Mucosa of descending colon (tissue), 3 donors: ENCODE data around the gene MRPL53. TPM values are rescaled to one million over a fixed set of nuclear protein-coding genes. Genes with fewer than 3 reads are reported as not detected.

ENCODE experiments used
- ATAC-seq: fragments of 200-7000 bp; cut with Tn5 transposase; one replicate; pipeline ENCODE4 v1.9.1; 2020; ENCODE audit warnings: mild to moderate bottlenecking, moderate library complexity
- DNase-seq, 3 donors: peaks; one replicate each; pipeline ENCODE4 v3.0.0-alpha.2; 2020
- H3K36me3 ChIP-seq: fragments of 200-600 bp; one replicate; pipeline ENCODE4 v1.8.0; 2021; ENCODE audit warnings: low read depth, mild to moderate bottlenecking
- H3K4me1 ChIP-seq: fragments of 200-600 bp; one replicate; pipeline ENCODE4 v1.8.0; 2021; ENCODE audit warnings: low read depth, mild to moderate bottlenecking
- H3K4me3 ChIP-seq: fragments of 200-600 bp; one replicate; pipeline ENCODE4 v1.8.0; 2021; ENCODE audit warnings: mild to moderate bottlenecking
- H3K9me3 ChIP-seq: fragments of 200-600 bp; one replicate; pipeline ENCODE4 v1.8.0; 2021; ENCODE audit warnings: mild to moderate bottlenecking
- intact Hi-C, 2 donors: fragments of 100-400 bp; cut with DNase I in 1 of 2; cut with micrococcal nuclease in 1 of 2; formaldehyde crosslinking; loops; one replicate each; pipeline versions ENCODE4 v1.11.0 to v1.11.1; 2022; cut with DNase I, micrococcal nuclease
- total RNA-seq, 3 donors: library from RNA; stranded (reverse); fragmentation: NEBNext Ultra II Directional in 2 of 3; extraction: Animal tissue kit (Norgen Biotek cat#: 25700) in 2 of 3; gene quantifications; one replicate each; pipeline versions ENCODE4 v1.2.1 to v1.2.4, GENCODE V29; 2021 to 2023
- TF ChIP-seq, protein P1 (sequence below): fragments of 200-600 bp; IDR thresholded peaks from one replicate; pipeline ENCODE4 v1.8.0; 2022; ENCODE audit warnings: antibody characterized with exemption, mild to moderate bottlenecking
- donor health status: DM: no; HTN: no; CAD: no; lungs with moderate emphysema.
- donor health status: DM: no; HTN: no; CAD: no.
- donor health status: DM: no; HTN: yes; CAD: no.

Gene MRPL53
- total RNA-seq, 3 donors from 2014 or later = 48.2 to 63.6 (median 57.1) TPM

DNA sequence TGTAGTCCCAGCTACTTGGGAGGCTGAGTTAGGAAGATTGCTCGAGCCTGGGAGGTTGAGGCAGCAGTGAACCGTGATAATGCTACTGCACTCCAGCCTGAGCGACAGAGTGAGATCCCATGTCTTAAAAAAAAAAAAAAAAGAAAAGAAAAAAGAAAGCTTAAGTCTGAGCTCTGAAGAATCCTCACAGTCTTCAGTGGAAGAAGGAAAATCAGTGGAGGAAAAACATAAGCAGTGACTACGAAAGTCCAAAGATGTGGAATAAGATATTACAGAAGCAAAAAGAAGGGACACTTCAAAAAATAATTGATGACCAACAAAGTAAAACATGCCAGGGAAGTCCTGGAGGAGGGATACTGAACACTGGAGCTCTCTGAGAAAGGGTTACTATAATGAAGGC is 37.8 kb upstream of the MRPL53 start:
- H3K4me3 ChIP-seq = no peak overlapping the region
- TF ChIP-seq, protein P1, sequence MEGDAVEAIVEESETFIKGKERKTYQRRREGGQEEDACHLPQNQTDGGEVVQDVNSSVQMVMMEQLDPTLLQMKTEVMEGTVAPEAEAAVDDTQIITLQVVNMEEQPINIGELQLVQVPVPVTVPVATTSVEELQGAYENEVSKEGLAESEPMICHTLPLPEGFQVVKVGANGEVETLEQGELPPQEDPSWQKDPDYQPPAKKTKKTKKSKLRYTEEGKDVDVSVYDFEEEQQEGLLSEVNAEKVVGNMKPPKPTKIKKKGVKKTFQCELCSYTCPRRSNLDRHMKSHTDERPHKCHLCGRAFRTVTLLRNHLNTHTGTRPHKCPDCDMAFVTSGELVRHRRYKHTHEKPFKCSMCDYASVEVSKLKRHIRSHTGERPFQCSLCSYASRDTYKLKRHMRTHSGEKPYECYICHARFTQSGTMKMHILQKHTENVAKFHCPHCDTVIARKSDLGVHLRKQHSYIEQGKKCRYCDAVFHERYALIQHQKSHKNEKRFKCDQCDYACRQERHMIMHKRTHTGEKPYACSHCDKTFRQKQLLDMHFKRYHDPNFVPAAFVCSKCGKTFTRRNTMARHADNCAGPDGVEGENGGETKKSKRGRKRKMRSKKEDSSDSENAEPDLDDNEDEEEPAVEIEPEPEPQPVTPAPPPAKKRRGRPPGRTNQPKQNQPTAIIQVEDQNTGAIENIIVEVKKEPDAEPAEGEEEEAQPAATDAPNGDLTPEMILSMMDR = no peak
- DNase-seq (no peak), ATAC-seq (no peak)
- peaks cover 33% of the 10 kb centered on the region for H3K4me1 ChIP-seq
- no peaks in the 10 kb centered on the region for H3K9me3 ChIP-seq
- intact Hi-C loops = no loop called here
- no peaks in the 10 kb centered on the region for H3K36me3 ChIP-seq

DNA sequence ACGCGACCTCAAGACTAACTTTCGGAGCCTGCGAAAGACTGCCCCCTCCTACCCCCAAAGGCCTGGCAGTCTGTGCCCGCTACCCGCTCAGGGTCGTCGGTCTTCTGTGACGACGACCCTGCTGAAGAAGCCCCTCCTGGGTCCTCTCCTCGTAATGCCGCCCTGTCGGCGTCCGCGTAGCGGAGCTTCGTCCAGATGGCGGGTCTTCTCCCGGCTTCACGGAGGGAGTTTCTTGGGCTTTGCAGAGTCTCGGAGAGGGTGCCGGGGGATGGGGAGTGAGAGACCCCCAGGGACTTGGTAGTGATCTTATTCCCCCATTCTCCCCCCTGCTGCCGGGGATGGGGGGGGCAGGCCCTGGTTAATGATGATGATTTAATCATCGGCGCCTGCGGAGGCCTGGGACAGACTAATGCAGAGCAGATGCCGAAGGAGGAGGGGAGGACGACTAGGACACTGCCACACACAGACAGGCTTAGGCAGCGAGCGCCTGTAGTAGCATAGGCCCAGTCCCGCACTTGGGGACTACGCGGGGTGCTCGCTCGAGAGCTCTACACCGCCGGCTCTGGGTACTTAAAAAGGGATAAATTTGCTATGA is 35.5 kb upstream of the MRPL53 start:
- H3K4me1 ChIP-seq = peaks cover 34% of the 10 kb centered on the region

DNA sequence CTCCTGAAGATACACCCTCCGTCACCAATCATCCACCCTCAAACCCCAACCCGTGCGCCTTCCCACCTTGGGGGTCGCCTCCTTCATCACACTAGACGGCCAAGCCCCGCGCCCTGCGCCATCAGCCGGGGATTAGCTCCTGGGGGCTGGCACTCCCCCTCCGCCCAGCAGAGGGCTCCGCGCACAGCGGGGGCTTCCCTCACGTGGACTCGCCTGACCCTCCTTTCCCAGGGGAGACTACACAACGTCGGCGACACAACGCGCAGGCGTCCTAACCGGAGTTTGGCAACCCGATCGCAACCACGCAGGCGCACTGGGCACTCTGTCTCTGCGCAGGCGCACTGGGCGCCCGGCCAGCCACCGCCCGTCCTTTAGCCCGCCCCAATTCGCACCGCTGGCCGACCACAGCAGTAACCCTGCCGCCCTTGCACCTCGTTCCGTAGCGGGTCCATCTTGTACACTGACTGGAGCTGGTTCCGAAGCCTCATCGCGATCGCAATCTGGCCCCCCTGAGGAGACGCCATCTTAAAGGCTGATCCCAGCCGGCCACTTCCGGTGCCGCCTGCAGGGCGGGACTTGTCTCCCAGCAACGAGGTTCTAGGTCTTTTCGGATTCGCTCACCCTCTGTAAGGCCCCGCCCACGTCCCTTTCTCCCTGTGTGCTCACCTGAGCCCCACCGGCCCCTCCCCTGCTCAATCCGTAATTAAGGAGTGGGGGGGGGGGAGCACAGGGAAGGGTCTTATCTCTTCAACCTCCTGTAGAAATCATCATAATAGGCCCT is 34.9 kb upstream of the MRPL53 start, which contains the start of gene PCGF1:
Gene PCGF1, minus strand, starts transcription at position 551 of the 781 bp plus-strand sequence. Its CDS starts 27 bp downstream, at position 524.
- Histone ChIP-seq H3K36me3 (no peaks in the 10 kb centered on the region), H3K9me3 (no peaks in the 10 kb centered on the region), H3K4me3 (peak within 1 kb of the TSS; percentile 46), H3K4me1 (peaks cover 34% of the 10 kb centered on the region)
- intact Hi-C loops = no loop called here
- peak; percentile 93 for ATAC-seq
- peak; percentile 100 for DNase-seq
- TF ChIP-seq, protein P1 = no peak

More for the DNA sequence above, 35.5 kb upstream of the MRPL53 start:
- Histone ChIP-seq H3K4me3 (peak overlapping the region; percentile 46), H3K9me3 (no peaks in the 10 kb centered on the region), H3K36me3 (no peaks in the 10 kb centered on the region)
- DNase-seq (peak; percentile 61 to 72 (median 70)), ATAC-seq (peak; percentile 53)
- intact Hi-C loops = no loop called here
- TF ChIP-seq, protein P1 = no peak

DNA sequence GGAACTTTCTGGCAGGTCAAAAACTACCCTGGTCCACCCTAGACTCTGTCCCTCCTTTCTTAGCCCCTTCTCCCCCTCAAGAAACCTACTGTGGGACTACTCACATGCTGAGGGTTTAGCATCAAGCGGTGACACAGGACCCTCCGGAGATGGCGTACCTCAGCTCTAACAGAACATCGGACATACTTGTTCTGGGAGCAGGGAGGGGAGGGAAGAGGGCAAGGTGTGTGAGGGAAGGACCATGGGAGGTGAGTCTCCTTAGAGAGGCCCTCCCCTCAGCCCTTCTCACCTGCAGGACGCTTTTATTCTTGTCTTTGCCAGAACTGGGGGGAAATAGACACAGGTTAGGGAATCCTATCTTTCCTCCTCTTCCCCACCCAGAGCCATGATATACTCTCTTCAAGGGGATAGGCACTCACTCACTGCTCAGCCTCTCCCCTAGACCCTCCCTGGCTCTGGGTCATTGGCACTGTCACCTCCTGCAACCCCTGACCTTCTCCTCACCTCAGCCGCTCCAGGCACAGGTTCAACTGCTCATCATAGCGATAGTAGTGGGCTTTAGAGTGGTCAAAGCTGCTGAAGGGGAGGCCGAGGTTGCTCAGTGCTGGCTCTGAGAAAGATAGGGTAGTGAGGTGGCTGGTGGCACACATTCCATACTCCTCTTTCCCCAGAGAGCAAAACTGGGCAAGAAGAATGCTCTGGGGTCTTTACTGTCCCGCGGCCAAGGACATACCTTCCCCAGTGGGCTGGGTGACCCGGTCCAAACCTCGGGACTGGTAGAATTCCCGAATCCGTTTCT is 33.2 kb upstream of the MRPL53 start:
- intact Hi-C loops = no loop called here
- ATAC-seq (no peak), DNase-seq (no peak)
- TF ChIP-seq, protein P1 = no peak
- H3K9me3 ChIP-seq = no peaks in the 10 kb centered on the region
- no peak overlapping the region for H3K4me3 ChIP-seq
- no peaks in the 10 kb centered on the region for H3K36me3 ChIP-seq
- peaks cover 40% of the 10 kb centered on the region for H3K4me1 ChIP-seq

DNA sequence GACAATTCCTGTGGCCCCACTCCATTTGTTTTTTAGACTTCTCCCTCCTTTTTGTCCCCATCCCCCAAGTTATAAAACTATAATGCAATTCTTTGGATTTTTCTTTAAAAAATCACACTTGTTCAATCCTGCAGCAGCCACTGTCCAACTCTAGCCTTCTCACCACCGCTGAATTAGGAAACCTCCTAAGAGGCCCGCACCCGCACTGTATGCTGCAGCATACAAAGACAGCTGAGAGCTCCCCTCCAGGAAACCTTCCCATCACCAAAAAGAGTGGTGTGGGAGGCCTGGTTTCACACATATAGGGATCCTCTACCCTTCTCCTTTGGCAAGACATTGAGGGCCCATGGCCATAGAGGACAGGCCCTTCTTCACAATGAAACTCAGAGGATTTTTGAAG is 32.1 kb upstream of the MRPL53 start:
- Histone ChIP-seq H3K36me3 (no peaks in the 10 kb centered on the region), H3K4me1 (peaks cover 42% of the 10 kb centered on the region), H3K9me3 (no peaks in the 10 kb centered on the region), H3K4me3 (no peak overlapping the region)
- DNase-seq = no peak
- TF ChIP-seq, protein P1 = no peak
- intact Hi-C loops = no loop called here
- no peak for ATAC-seq
